Fibroblast of lung (primary cell): ENCODE results near the gene DNAH9. TPM values are rescaled to one million over a fixed set of nuclear protein-coding genes. Genes with fewer than 3 reads are reported as not detected.

Experiments
- DNase-seq, 2 donors: peaks; one replicate each; pipeline versions ENCODE4 v3.0.0 to v3.0.0-alpha.2; 2010; ENCODE audit warnings: low read depth in 2 of 2
- H2AFZ ChIP-seq: 2 replicates; pipeline ENCODE4 v1.5.1; 2012; ENCODE audit warnings: low read length, control low read depth, inconsistent platforms
- H3K27ac ChIP-seq: 2 replicates; pipeline ENCODE4 v1.5.1; 2011; ENCODE audit warnings: low read length, control low read depth; ENCODE audit not compliant: insufficient read depth
- H3K27me3 ChIP-seq: 2 replicates; pipeline ENCODE4 v1.5.1; 2011; ENCODE audit warnings: mild to moderate bottlenecking, low read length; ENCODE audit not compliant: control insufficient read depth, insufficient read depth
- H3K36me3 ChIP-seq: 2 replicates; pipeline ENCODE4 v1.5.1; 2011; ENCODE audit warnings: low read length; ENCODE audit not compliant: control insufficient read depth, insufficient read depth
- H3K4me1 ChIP-seq: 2 replicates; pipeline ENCODE4 v1.5.1; 2011; ENCODE audit warnings: low read length; ENCODE audit not compliant: control insufficient read depth, insufficient read depth; ENCODE audit errors: extremely low read depth
- H3K4me2 ChIP-seq: 2 replicates; pipeline ENCODE4 v1.5.1; 2011; ENCODE audit warnings: low read length, control low read depth; ENCODE audit not compliant: insufficient read depth; ENCODE audit errors: extremely low read depth
- H3K4me3 ChIP-seq, 4 experiments: fragments of 200-600 bp in 1 of 4; sonication (generic) in 1 of 4; replicated peaks in 1 of 4; 2 replicates each; pipeline ENCODE4 v1.5.1; 2011 to 2016; ENCODE audit warnings: low read length in 4 of 4, low read depth in 3 of 4, mild to moderate bottlenecking in 3 of 4, control low read depth in 2 of 4, inconsistent platforms in 1 of 4, mixed read lengths in 1 of 4; ENCODE audit not compliant: insufficient read depth in 1 of 4; ENCODE audit errors: control extremely low read depth in 1 of 4
- H3K79me2 ChIP-seq: 2 replicates; pipeline ENCODE4 v1.5.1; 2012; ENCODE audit warnings: mild to moderate bottlenecking, low read length, inconsistent platforms; ENCODE audit not compliant: control insufficient read depth, insufficient read depth
- H3K9ac ChIP-seq: 2 replicates; pipeline ENCODE4 v1.5.1; 2011; ENCODE audit warnings: mild to moderate bottlenecking, low read length, control low read depth; ENCODE audit not compliant: insufficient read depth
- H3K9me3 ChIP-seq: 2 replicates; pipeline ENCODE4 v1.5.1; 2012; ENCODE audit warnings: low read depth, low read length; ENCODE audit not compliant: control insufficient read depth, insufficient read depth
- H4K20me1 ChIP-seq: 2 replicates; pipeline ENCODE4 v1.5.1; 2011; ENCODE audit warnings: low read length; ENCODE audit not compliant: control insufficient read depth, insufficient read depth; ENCODE audit errors: extremely low read depth
- EZH2 ChIP-seq: IDR thresholded peaks from 2 replicates; pipeline ENCODE4 v1.5.1; 2012; ENCODE audit warnings: low read length, control low read depth, mild to moderate bottlenecking; ENCODE audit errors: missing control alignments
- polyA plus RNA-seq, 2 donors: library from polyadenylated mRNA; depleted of rRNA in 1 of 2; stranded (reverse) in 1 of 2; unstranded in 1 of 2; fragments of >200 nt; gene quantifications; 2 replicates each; pipeline ENCODE4 v1.2.1, GENCODE V29; 2011 to 2012; ENCODE audit warnings: missing spikeins in 1 of 2
- total RNA-seq: library from RNA; depleted of rRNA; stranded (reverse); fragments of >200 nt; gene quantifications from 2 replicates; pipeline ENCODE4 v1.2.1, GENCODE V29; 2014
- TF ChIP-seq, protein P1 (sequence below), 2 donors: IDR thresholded peaks in 1 of 2; conservative IDR thresholded peaks in 1 of 2; 1 replicate in 1 of 2; 2 replicates in 1 of 2; pipeline ENCODE4 v1.5.1; 2011 to 2012; ENCODE audit warnings: low read length in 2 of 2, control low read depth in 1 of 2, inconsistent platforms in 1 of 2, low read depth in 1 of 2, mild to moderate bottlenecking in 1 of 2

Gene DNAH9
- total and polyA plus RNA-seq, 2 donors (not counting 1 experiment from before 2014, with no cell fraction given) = not detected

- Histone ChIP-seq H3K79me2 (no peaks in the 10 kb centered on the region), H3K4me1 (no peaks in the 10 kb centered on the region), H4K20me1 (no peaks in the 10 kb centered on the region), H3K4me3 (no peak overlapping the region), H3K36me3 (no peaks in the 10 kb centered on the region), H3K27ac (no peak overlapping the region), H2AFZ (no peak overlapping the region), H3K9me3 (no peaks in the 10 kb centered on the region), H3K9ac (no peak overlapping the region), H3K27me3 (no peaks in the 10 kb centered on the region), H3K4me2 (no peak overlapping the region)
- no peak for DNase-seq
- TF ChIP-seq, protein P1, sequence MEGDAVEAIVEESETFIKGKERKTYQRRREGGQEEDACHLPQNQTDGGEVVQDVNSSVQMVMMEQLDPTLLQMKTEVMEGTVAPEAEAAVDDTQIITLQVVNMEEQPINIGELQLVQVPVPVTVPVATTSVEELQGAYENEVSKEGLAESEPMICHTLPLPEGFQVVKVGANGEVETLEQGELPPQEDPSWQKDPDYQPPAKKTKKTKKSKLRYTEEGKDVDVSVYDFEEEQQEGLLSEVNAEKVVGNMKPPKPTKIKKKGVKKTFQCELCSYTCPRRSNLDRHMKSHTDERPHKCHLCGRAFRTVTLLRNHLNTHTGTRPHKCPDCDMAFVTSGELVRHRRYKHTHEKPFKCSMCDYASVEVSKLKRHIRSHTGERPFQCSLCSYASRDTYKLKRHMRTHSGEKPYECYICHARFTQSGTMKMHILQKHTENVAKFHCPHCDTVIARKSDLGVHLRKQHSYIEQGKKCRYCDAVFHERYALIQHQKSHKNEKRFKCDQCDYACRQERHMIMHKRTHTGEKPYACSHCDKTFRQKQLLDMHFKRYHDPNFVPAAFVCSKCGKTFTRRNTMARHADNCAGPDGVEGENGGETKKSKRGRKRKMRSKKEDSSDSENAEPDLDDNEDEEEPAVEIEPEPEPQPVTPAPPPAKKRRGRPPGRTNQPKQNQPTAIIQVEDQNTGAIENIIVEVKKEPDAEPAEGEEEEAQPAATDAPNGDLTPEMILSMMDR (conservative IDR thresholded peaks at IDR 0.05 in 1 of 2, IDR thresholded peaks at IDR 0.05 in 1 of 2; ENCODE audit: low read depth in 1 of 2, low read length in 2 of 2) = no peak
- no peak for TF ChIP-seq EZH2
Observed at GRCh38 chr17:11803231-11803969, 205.1 kb downstream of the DNAH9 start.

DNA sequence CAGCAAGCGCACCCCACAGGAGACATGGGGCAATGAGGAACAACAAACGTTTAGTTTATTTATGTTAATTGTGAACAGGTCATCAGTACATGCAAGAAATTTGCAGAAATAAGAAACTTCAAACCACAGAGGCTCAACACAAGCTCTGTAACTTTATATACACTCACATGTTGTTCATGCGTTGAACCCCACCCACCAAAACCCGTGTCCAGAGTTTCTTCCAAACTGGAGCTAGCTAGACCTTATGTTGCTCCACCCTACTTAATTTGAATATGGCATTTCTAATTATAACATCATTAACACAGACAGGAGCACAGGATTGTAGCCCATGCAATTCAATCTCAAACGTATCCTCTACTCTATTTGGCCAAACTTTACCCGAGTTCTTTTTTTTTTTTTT is 206.9 kb downstream of the DNAH9 start:
- Histone ChIP-seq H3K27me3 (no peaks in the 10 kb centered on the region), H3K4me2 (no peak overlapping the region), H3K4me1 (no peaks in the 10 kb centered on the region), H3K4me3 (no peak overlapping the region), H2AFZ (no peak overlapping the region), H3K27ac (no peak overlapping the region), H3K9me3 (no peaks in the 10 kb centered on the region), H3K79me2 (no peaks in the 10 kb centered on the region), H3K9ac (no peak overlapping the region), H3K36me3 (no peaks in the 10 kb centered on the region), H4K20me1 (no peaks in the 10 kb centered on the region)
- DNase-seq = no peak
- TF ChIP-seq, protein P1 (conservative IDR thresholded peaks at IDR 0.05 in 1 of 2, IDR thresholded peaks at IDR 0.05 in 1 of 2; ENCODE audit: low read depth in 1 of 2, low read length in 2 of 2) = no peak
- no peak for TF ChIP-seq EZH2

- no peak overlapping the region for H3K27ac ChIP-seq
- TF ChIP-seq, protein P1 (conservative IDR thresholded peaks at IDR 0.05 in 1 of 2, IDR thresholded peaks at IDR 0.05 in 1 of 2; ENCODE audit: low read depth in 1 of 2, low read length in 2 of 2) = no peak
- no peak for TF ChIP-seq EZH2
- no peaks in the 10 kb centered on the region for H3K36me3 ChIP-seq
- no peaks in the 10 kb centered on the region for H3K4me1 ChIP-seq
- DNase-seq = no peak
- H3K9me3 ChIP-seq = no peaks in the 10 kb centered on the region
- H3K4me2 ChIP-seq = no peak overlapping the region
- no peaks in the 10 kb centered on the region for H4K20me1 ChIP-seq
- H3K79me2 ChIP-seq = no peaks in the 10 kb centered on the region
- no peaks in the 10 kb centered on the region for H3K27me3 ChIP-seq
- no peak overlapping the region for H2AFZ ChIP-seq
- no peak overlapping the region for H3K9ac ChIP-seq
- H3K4me3 ChIP-seq = no peak overlapping the region
Observed at GRCh38 chr17:11805952-11806351, 207.7 kb downstream of the DNAH9 start.
